T1000 (cell line): ENCODE measurements around the gene ELOVL5.
"Not testable (repeated sequence)": the region's sequence is repeated elsewhere in the genome, so short reads cannot be mapped to it uniquely, and the experiment has no call there.

Experiments
- DNase-seq: peaks from one replicate; lab custom pipeline; 2025; ENCODE audit warnings: mixed read lengths; lab: John Stamatoyannopoulos, UW

ELOVL5 gene

GRCh38 chr6:53359095-53359842, 10.5 kb upstream of the ELOVL5 start:
- peak; percentile 96 for DNase-seq

DNA sequence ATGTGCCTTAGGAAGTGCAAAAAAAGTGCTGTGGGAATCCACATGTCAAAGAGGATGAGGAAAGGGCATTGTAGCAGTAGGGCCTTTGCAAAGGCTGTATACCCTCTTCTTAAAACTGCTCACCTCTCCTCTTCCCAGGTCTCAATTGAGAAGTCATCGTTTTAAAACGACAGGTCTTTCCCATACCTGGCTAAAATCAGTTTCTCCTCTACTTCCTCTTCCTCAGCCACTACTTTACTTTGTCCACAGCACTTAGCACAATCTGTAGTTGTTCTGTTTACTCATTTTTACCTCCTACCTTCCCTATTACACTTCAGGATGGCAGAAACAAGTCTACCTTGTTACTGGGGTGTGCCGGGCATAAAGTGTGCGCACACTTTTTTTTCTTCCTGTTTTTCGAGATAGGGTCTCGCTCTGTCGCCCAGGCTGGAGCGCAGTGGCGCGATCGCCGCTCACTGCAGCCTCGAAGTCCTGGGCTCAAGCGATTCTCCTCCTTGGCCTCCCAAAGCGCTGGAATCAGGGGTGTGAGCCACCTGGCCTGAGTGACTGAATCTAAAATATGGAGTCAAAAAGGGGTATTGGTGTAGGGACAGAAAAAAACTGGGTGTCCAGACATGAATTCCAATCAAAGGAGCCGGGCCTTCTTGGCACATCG, 9.8 kb upstream of the ELOVL5 start:
- DNase-seq = no peak

- no peak for DNase-seq
Measured at GRCh38 chr6:53357576-53358360, 9.0 kb upstream of the ELOVL5 start.

DNA sequence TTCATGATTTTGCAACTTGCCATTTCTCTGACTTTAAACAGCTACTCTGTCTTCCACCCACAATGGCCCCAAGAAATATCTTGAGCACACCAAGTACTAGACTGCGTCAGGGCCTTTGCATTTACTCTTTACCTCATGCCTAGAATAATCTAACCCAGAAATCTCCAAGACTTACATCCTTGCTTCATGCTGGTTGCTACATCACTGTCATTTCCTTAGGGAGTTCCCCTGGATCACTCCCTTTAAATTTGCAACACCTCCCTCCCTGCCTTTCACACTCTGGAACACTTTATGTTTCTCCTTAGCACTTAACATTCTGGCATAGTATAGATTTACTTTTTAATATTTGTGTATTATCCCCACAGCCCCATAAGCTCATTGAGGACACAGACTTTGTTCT, 4.9 kb upstream of the ELOVL5 start:
- DNase-seq = no peak

GRCh38 chr6:53352360-53352759, 3.6 kb upstream of the ELOVL5 start:
- no peak for DNase-seq

GRCh38 chr6:53349209-53349693, 501 bp upstream of the ELOVL5 start:
- no peak for DNase-seq

- peak; percentile 26 for DNase-seq
Measured at GRCh38 chr6:53347921-53348370, 804 bp downstream of the ELOVL5 start.

GRCh38 chr6:53347250-53347920, 1.4 kb downstream of the ELOVL5 start:
- DNase-seq = no peak

DNA sequence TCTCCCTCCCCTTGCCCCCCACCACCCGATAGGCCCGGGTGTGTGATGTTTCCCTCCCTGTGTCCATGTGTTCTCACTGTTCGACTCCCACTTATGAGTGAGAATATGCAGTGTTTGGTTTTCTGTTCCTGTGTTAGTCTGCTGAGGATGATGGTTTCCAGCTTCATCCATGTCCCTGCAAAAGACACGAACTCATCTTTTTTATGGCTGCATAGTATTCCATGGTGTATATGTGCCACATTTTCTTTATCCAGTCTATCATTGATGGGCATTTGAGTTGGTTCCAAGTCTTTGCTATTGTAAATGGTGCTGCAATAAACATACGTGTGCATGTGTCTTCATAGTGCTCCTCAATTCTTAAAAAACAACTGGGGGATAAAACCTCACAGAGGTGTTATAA, 2.7 kb downstream of the ELOVL5 start:
- not testable (repeated sequence) for DNase-seq

DNA sequence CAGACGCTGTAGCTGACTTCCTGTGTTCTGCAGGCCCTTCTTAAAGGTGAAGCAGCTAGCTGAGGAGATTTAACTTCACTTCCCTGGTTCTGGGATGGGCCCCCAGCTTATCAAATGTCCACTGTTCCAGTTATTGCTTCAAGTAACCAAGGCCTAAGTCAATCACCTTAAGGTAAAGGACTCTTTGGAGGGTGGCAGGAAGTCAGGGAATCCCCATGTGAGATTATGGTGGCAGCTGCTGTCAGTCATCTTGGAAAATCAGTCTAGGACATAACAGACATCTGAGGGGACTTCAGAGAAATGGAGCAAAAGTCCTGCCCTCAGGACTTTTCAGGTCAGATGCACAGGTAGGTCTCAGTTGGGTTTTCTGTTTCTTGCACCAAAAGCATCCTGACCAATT, 3.8 kb downstream of the ELOVL5 start:
- DNase-seq = no peak

DNA sequence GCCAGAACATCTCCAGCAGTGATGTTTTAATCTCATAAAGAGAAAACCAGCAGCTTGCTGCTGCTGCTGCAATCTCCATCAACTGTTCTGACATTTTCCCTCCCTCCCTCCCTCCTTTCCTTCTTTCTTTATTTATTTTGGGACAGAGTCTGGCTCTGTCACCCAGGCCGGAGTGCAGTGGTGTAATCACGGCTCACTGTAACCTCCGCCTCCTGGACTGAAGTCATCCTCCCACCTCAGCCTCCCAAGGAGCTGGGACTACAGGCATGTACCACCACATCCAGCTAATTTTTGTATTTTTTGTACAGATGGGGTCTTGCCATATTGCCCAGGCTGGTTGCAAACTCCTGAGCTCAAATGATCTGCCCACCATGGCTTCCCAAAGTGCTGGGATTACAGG, 5.7 kb downstream of the ELOVL5 start:
- no peak for DNase-seq

DNA sequence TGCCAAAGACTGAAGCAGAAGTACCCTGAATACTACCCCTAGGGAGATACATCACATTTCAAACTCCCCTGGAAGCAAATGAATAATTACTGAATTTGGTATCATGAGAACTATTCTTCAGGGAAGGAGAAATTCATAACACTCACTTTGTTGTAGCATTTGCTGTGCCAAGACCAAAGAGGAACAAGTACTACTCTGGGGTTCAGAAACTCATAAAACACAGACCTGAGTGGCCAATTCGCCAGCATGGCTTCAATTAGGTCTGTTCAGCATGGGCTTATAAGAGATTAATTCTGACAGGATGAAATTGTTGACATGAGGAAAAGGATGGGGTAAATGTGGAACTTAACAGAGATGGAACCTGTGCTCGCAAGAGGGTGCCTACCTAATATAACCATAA, 6.5 kb downstream of the ELOVL5 start:
- DNase-seq = no peak

- no peak for DNase-seq
Measured at GRCh38 chr6:53340536-53340935, 8.2 kb downstream of the ELOVL5 start.

- no peak for DNase-seq
Measured at GRCh38 chr6:53339424-53339823, 9.3 kb downstream of the ELOVL5 start.

- DNase-seq = no peak
Measured at GRCh38 chr6:53338304-53338703, 10.4 kb downstream of the ELOVL5 start.

- no peak for DNase-seq
Measured at GRCh38 chr6:53336070-53336469, 12.7 kb downstream of the ELOVL5 start.

DNA sequence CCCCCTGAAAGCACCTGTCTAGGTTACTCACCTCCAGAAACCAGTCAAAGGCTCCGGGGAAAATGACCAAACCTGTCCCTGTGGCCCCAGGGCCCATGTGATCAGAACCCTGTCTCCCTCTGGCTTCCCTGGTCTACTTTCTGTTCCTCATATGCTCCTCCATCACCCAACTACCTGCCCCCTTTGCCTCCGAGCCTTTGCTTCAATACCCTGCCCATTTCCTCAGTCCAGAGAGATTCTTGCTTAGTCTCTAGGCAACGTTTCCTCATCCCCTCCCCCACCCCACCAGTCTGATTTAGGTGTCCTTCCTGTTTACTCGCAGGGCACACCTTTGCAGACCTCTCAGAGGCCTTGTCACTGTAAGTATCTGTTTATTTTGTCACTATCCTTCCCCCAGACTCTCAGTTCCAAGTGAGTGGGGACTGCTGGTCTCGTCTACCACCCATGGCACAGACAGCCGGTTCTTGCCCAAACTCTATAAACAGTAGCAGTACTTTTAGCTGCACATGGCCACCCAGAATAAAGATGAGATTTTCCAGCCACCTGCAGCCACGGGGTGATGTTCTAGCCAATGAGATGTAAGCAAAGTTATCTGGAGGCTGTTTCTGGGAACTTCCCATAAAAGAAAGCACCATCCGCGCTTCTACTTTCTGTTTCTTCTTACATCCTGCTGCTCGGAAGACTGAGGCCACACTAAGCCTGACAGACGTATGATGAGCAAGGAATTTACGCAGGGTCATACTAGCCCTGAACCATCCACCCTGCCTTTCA, 13.3 kb downstream of the ELOVL5 start:
- no peak for DNase-seq

DNA sequence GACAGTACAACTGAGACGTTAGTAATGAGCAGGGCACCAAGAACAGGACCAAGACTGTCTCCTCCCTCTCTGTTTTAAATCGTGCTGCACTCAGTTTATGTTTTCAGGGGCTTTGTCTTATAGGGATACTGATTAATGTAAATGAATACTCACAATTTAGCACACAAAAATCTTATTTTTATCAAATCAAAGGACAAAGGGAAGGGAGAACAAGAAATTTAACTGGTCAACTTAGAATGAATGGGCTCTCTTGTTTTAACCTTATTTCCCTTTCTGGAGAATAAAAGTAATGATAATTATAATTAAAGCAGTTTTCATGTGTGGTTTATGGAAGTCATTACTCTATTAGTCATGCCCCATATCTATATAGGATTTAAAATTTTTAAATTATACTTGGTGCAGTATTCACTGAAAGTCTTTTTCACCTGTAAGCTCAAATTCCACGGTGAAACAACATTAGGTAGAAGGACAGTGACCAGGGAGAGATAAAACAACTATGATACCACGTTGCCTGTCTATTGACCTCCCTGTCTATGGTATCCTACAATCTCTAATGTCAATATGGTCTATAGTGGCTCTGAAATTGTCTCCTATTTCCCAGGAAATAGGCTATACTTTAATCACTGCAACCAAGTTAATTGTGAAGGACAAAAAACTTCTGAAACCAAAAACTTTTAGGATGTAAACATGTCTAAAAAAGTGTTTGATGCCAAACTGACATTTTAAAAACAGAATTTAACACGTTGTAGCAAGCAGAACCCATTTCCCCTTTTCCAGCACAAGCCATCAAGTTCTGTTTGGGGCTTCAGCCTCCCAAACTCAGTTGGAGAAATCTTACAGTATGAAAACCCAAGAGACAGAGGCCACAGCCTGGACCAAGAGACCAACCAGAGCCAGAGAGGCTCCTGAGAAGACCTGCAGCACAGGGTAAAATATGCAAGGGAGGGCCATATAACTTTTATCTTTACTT, 15.0 kb downstream of the ELOVL5 start:
- no peak for DNase-seq

DNA sequence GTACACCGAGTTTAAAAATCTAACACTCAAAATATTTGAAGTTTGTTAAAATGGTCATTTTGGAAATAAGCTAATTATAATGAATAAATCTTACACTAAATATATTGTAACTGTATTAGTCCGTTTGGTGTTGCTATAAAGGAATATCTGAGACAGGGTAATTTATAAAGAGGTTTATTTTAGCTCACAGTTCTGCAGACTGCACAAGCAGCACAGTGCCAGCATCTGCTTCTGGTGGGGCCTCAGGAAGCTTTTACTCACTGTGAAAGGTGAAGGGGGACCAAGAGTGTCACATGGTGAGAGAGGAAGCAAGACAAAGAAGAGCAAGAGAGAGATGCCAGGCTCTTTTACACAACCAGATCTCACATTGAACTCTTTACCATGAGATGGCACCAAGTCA, 17.1 kb downstream of the ELOVL5 start:
- no peak for DNase-seq

DNA sequence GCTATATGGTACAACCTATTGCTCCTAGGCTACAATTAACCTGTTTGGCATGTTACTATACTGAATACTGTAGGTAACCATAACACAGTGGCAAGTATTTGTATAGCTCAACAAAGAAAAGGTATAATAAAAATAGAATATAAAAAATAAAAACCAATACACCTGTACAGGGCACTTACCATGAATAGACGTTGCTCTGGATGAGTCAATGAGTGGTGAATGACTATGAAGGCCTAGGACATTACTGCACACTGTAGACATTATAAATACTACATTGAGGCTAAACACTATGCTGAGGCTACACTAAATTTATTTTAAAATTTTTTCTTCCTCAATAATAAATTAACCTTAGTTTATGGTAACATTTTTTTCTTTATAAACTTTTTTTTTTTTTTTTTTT, 18.6 kb downstream of the ELOVL5 start:
- no peak for DNase-seq
